HepG2 (cell line): ENCODE measurements around the gene ACAP3. TPM values are rescaled to one million over a fixed set of nuclear protein-coding genes. Genes with fewer than 3 reads are reported as not detected.

Experiments
- AFF4 ChIP-seq: sonication (generic); formaldehyde crosslinking; IDR thresholded peaks from 2 replicates; pipeline ENCODE4 v1.4.0; 2020; ENCODE audit warnings: missing genetic modification reagents
- CAMTA2 ChIP-seq: sonication (generic); formaldehyde crosslinking; IDR thresholded peaks from 2 replicates; pipeline ENCODE4 v1.4.0; 2020; ENCODE audit warnings: mild to moderate bottlenecking, missing genetic modification reagents, borderline replicate concordance
- DMTF1 ChIP-seq: sonication (generic); formaldehyde crosslinking; IDR thresholded peaks from 2 replicates; pipeline ENCODE4 v1.4.0; 2020; ENCODE audit warnings: mild to moderate bottlenecking, missing genetic modification reagents
- IKZF4 ChIP-seq: sonication (generic); formaldehyde crosslinking; IDR thresholded peaks from 2 replicates; pipeline ENCODE4 v1.5.1; 2020; ENCODE audit warnings: borderline replicate concordance, mild to moderate bottlenecking, low read depth, missing genetic modification reagents; ENCODE audit errors: not compliant biosample characterization
- JUNB ChIP-seq: sonication (generic); formaldehyde crosslinking; IDR thresholded peaks from 2 replicates; pipeline ENCODE4 v1.8.0; 2022; ENCODE audit warnings: missing genetic modification reagents, mild to moderate bottlenecking, borderline replicate concordance
- MAFG ChIP-seq: sonication (generic); formaldehyde crosslinking; IDR thresholded peaks from 2 replicates; pipeline ENCODE4 v1.5.1; 2020; ENCODE audit warnings: mild to moderate bottlenecking, missing genetic modification reagents
- MAZ ChIP-seq, 2 experiments: sonication (generic) in 1 of 2; formaldehyde crosslinking in 1 of 2; IDR thresholded peaks; 2 replicates each; pipeline versions ENCODE4 v1.5.0 to v1.6.1; 2012 to 2020; ENCODE audit warnings: low read depth in 2 of 2, mild to moderate bottlenecking in 2 of 2, borderline replicate concordance in 1 of 2, improper control_type of control experiment in 1 of 2, low read length in 1 of 2, missing genetic modification reagents in 1 of 2, moderate library complexity in 1 of 2
- MEIS2 ChIP-seq: sonication (generic); formaldehyde crosslinking; IDR thresholded peaks from 2 replicates; pipeline ENCODE4 v1.9.0; 2021; ENCODE audit warnings: mild to moderate bottlenecking, missing genetic modification reagents
- PATZ1 ChIP-seq: sonication (generic); formaldehyde crosslinking; IDR thresholded peaks from 2 replicates; pipeline ENCODE4 v1.4.0; 2020; ENCODE audit warnings: missing genetic modification reagents
- RARA ChIP-seq: IDR thresholded peaks from 2 replicates; pipeline ENCODE4 v1.6.1; 2016; ENCODE audit warnings: missing genetic modification reagents, missing compliant biosample characterization
- SOX5 ChIP-seq: IDR thresholded peaks from 2 replicates; pipeline ENCODE4 v1.6.1; 2016; ENCODE audit warnings: borderline replicate concordance
- TCF12 ChIP-seq, 2 experiments: fragments of 450-650 bp in 1 of 2; sonication (generic) in 1 of 2; formaldehyde crosslinking in 1 of 2; IDR thresholded peaks; 2 replicates each; pipeline versions ENCODE4 v1.6.1 to v1.8.0; 2017 to 2022; ENCODE audit warnings: antibody characterized with exemption in 1 of 2, mild to moderate bottlenecking in 1 of 2, missing genetic modification reagents in 1 of 2, moderate library complexity in 1 of 2
- ZMAT3 ChIP-seq: sonication (generic); formaldehyde crosslinking; conservative IDR thresholded peaks from 2 replicates; pipeline ENCODE4 v1.7.0; 2021; ENCODE audit warnings: missing genetic modification reagents
- ZNF281 ChIP-seq: sonication (generic); formaldehyde crosslinking; IDR thresholded peaks from 2 replicates; pipeline ENCODE4 v1.4.0; 2020; ENCODE audit warnings: missing genetic modification reagents, borderline replicate concordance
- ZNF572 ChIP-seq: sonication (generic); formaldehyde crosslinking; IDR thresholded peaks from 2 replicates; pipeline ENCODE4 v1.5.1; 2020; ENCODE audit warnings: mild to moderate bottlenecking, missing genetic modification reagents
- ZNF75D ChIP-seq: sonication (generic); formaldehyde crosslinking; IDR thresholded peaks from 2 replicates; pipeline ENCODE4 v1.8.1; 2023; ENCODE audit warnings: missing genetic modification reagents, mild to moderate bottlenecking, borderline replicate concordance
- ZNF83 ChIP-seq: sonication (generic); formaldehyde crosslinking; IDR thresholded peaks from 2 replicates; pipeline ENCODE4 v1.4.0; 2020; ENCODE audit warnings: missing genetic modification reagents, mild to moderate bottlenecking, borderline replicate concordance
- polyA plus RNA-seq, 8 experiments: library from polyadenylated mRNA; depleted of rRNA in 3 of 8; stranded (reverse) in 7 of 8; unstranded in 1 of 8; fragments of >200 nt; fragmentation: Illumina TruSeq in 4 of 8; extraction: Trizol in 4 of 8; gene quantifications; 2 replicates each; pipeline versions ENCODE4 v1.2.1 to v1.2.3, GENCODE V29; 2011 to 2016; ENCODE audit warnings: low read depth in 4 of 8, missing spikeins in 1 of 8, mixed read lengths in 1 of 8; ENCODE audit not compliant: insufficient read depth in 1 of 8
- total RNA-seq, 5 experiments: library from RNA; depleted of rRNA; stranded (reverse); fragments of >200 nt; fragmentation: Illumina TruSeq; extraction: Trizol; gene quantifications; 2 replicates each; pipeline ENCODE4 v1.2.3, GENCODE V29; 2016; ENCODE audit warnings: low read depth in 1 of 5

ACAP3 gene
- total and polyA plus RNA-seq, 2 of the 13 experiments (the other 11 are each of a cell fraction or from before 2014, with no cell fraction given): 29.4 to 50.8 TPM

- peak; percentile 56 for TF ChIP-seq IKZF4 (CRISPR knock-in tag)
- TF ChIP-seq PATZ1 (CRISPR knock-in tag): 0 out of 2 replicates have a peak, but pooled peaks have one; percentile 24
- TF ChIP-seq ZNF281 (CRISPR knock-in tag): peak; percentile 32; the same call in 1 of the 2 replicates
- TF ChIP-seq RARA (CRISPR knock-in tag): peak; percentile 53; the same call in 1 of the 2 replicates
- no peak for TF ChIP-seq ZMAT3 (CRISPR knock-in tag)
- TF ChIP-seq AFF4 (CRISPR knock-in tag): no peak
- no peak for TF ChIP-seq TCF12 (IDR thresholded peaks at IDR 0.05)
- TF ChIP-seq TCF12 (CRISPR knock-in tag; IDR thresholded peaks at IDR 0.05): 0 out of 2 replicates have a peak, but pooled peaks have one; percentile 65
- TF ChIP-seq MAZ (IDR thresholded peaks at IDR 0.05; ENCODE audit: borderline replicate concordance, low read depth, low read length): no peak
- peak; percentile 52; the same call in 1 of the 2 replicates for TF ChIP-seq MAZ (CRISPR knock-in tag; IDR thresholded peaks at IDR 0.05; ENCODE audit: low read depth)
- TF ChIP-seq ZNF572 (CRISPR knock-in tag): no peak
- peak; percentile 52; the same call in 1 of the 2 replicates for TF ChIP-seq ZNF75D
- TF ChIP-seq JUNB (CRISPR knock-in tag): no peak
- no peak for TF ChIP-seq SOX5
- TF ChIP-seq MAFG (CRISPR knock-in tag): no peak
- TF ChIP-seq DMTF1 (CRISPR knock-in tag): no peak
- TF ChIP-seq MEIS2 (CRISPR knock-in tag): no peak
- peak; percentile 80; the same call in 1 of the 2 replicates for TF ChIP-seq CAMTA2
- no peak for TF ChIP-seq ZNF83 (CRISPR knock-in tag)
Measured at GRCh38 chr1:1334835-1335234, 27.1 kb upstream of the ACAP3 start (continued).
